Activated T-cell treated with anti-CD3 and anti-CD28 coated beads for 1 hour (primary cell): ENCODE data around the gene NKTR.
A peak's percentile ranks its signal among the peaks of the same experiment; 100 is the strongest.
"Not testable (repeated sequence)": the region's sequence is repeated elsewhere in the genome, so short reads cannot be mapped to it uniquely, and the experiment has no call there.

ENCODE experiments used
- DNase-seq: peaks from one replicate; pipeline ENCODE4 v3.0.0-alpha.2; 2020; ENCODE audit warnings: low read depth

NKTR gene

GRCh38 chr3:42595682-42596081, 4.8 kb upstream of the NKTR start:
- no peak for DNase-seq

- not testable (repeated sequence) for DNase-seq
Observed at GRCh38 chr3:42597098-42597497, 3.4 kb upstream of the NKTR start.

GRCh38 chr3:42600958-42601675, 631 bp downstream of the NKTR start:
- peak; percentile 33 for DNase-seq

GRCh38 chr3:42601896-42602581, 1.6 kb downstream of the NKTR start:
- DNase-seq: no peak

GRCh38 chr3:42602961-42603360, 2.5 kb downstream of the NKTR start:
- no peak for DNase-seq

GRCh38 chr3:42605546-42606173, 5.2 kb downstream of the NKTR start:
- no peak for DNase-seq

- DNase-seq: no peak
Observed at GRCh38 chr3:42608581-42608980, 8.1 kb downstream of the NKTR start.

- no peak for DNase-seq
Observed at GRCh38 chr3:42610976-42611375, 10.5 kb downstream of the NKTR start.

- no peak for DNase-seq
Observed at GRCh38 chr3:42612217-42612616, 11.7 kb downstream of the NKTR start.

- DNase-seq: no peak
Observed at GRCh38 chr3:42612928-42613327, 12.4 kb downstream of the NKTR start.

GRCh38 chr3:42613462-42613861, 13.0 kb downstream of the NKTR start:
- DNase-seq: no peak

GRCh38 chr3:42631620-42632019, 31.1 kb downstream of the NKTR start:
- no peak for DNase-seq

GRCh38 chr3:42632146-42632545, 31.7 kb downstream of the NKTR start:
- DNase-seq: no peak

GRCh38 chr3:42633544-42633943, 33.1 kb downstream of the NKTR start:
- no peak for DNase-seq

- DNase-seq: no peak
Observed at GRCh38 chr3:42635111-42635510, 34.6 kb downstream of the NKTR start.

GRCh38 chr3:42637001-42637400, 36.5 kb downstream of the NKTR start:
- DNase-seq: no peak

- DNase-seq: no peak
Observed at GRCh38 chr3:42638339-42638842, 37.9 kb downstream of the NKTR start.

GRCh38 chr3:42639192-42639591, 38.7 kb downstream of the NKTR start:
- no peak for DNase-seq

GRCh38 chr3:42640129-42640528, 39.6 kb downstream of the NKTR start:
- no peak for DNase-seq

GRCh38 chr3:42640771-42641370, 40.4 kb downstream of the NKTR start:
- no peak for DNase-seq

GRCh38 chr3:42647821-42648459, 47.5 kb downstream of the NKTR start:
- DNase-seq: no peak

- no peak for DNase-seq
Observed at GRCh38 chr3:42649006-42649405, 48.5 kb downstream of the NKTR start.
